GM18498 (cell line): ENCODE measurements around the gene CARD11.

ENCODE experiments used
- ATAC-seq: cut with Tn5 transposase; IDR thresholded peaks from one replicate; pipeline ENCODE4 v1.9.1; 2021; ENCODE audit warnings: mild to moderate bottlenecking, moderate library complexity; ENCODE audit not compliant: unreplicated experiment

The CARD11 gene

GRCh38 chr7:2856388-2857169 lies 187.1 kb downstream of the CARD11 start:
- no peak for ATAC-seq
